ENCODE measurements around the gene GAL.

The GAL gene

GRCh38 chr11:68709062-68709461 is 24.7 kb downstream of the GAL start:
- no peak for DNase-seq (ENCODE audit: low read depth in 2 of 2)

- DNase-seq (ENCODE audit: low read depth in 2 of 2): no peak
Observed at GRCh38 chr11:68710409-68710808, 26.1 kb downstream of the GAL start.

- no peak for DNase-seq (ENCODE audit: low read depth in 2 of 2)
Observed at GRCh38 chr11:68711114-68711513, 26.8 kb downstream of the GAL start.

DNA sequence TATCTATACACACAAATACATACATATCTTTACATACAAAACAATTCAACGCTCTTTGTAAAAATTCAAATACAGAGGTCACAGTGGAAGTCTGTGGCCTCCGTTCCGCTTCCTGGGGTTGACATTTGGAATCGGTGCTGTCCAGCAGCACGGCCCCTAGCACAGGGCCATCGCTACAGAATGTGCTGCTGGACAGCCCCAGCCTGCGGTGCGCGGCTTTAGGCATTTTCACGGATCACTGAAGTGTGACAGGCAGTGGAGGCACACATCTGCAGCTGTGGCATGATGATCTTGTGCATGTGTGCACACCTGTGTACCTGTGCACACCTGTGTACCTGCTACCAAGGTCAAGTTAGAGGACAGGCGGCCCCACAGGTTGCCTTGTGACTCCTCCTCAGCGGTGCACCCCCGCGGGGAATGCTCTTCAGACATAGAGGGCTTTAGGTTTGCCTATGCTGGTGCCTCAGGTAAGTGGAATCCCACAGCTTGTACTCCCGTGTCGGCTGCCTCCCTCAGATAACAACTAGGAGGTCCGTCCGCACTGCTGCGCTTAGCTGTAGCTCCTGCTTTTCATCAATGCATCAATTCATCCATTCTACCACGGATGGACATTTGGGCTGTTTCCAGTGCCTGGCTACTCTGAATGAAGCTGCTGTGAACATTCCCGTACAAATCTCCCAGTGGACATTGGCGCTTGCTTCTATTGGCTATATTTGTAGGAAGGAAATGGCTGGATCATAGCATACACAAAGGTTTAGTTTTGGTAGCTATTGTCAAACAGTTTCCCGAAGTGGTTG is 29.9 kb downstream of the GAL start:
- no peak for DNase-seq (ENCODE audit: low read depth in 2 of 2)

GRCh38 chr11:68715456-68716122 is 31.2 kb downstream of the GAL start:
- DNase-seq (ENCODE audit: low read depth in 2 of 2): no peak

- no peak for DNase-seq (ENCODE audit: low read depth in 2 of 2)
Observed at GRCh38 chr11:68721075-68721474, 36.7 kb downstream of the GAL start.

DNA sequence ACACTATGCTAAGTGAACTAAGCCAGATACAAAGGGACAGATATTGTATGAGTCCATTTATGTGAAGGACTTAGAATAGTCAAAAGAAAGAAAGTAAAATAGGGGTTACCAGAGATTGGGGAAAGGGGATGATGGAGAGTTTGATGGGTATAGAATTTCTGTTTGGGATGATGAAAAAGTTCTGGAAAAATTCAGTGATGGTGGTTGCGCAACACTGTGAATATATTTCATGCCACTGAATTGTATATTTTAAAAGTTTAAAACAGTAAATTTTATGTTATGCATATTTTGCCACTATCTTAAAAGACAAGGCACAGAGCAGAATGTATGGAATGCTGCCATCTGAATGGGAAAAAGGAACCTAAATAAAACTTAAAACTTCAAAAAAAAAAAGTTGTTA is 37.8 kb downstream of the GAL start:
- DNase-seq (ENCODE audit: low read depth in 2 of 2): no peak

DNA sequence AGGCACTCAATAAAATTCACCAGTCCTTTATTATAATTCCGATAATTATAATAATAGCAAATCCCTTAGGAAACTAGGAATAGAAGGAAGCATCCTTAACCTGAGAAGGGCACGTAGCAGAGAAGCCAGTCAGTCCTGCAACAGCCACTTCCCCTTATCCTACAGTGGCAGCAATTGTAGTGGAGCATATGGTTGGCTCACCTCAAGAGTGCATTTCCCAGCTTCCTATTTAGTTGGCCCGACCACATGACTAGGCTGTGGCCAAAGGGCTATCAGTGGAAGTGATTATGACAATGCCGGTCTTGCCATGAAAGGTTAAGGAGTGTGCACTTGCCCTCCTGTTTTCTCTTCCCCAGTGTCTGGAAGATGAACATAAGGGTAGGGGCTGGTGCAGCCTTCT is 39.9 kb downstream of the GAL start:
- DNase-seq (ENCODE audit: low read depth in 2 of 2): no peak

GRCh38 chr11:68727783-68728182 is 43.4 kb downstream of the GAL start:
- DNase-seq (ENCODE audit: low read depth in 2 of 2): no peak

DNA sequence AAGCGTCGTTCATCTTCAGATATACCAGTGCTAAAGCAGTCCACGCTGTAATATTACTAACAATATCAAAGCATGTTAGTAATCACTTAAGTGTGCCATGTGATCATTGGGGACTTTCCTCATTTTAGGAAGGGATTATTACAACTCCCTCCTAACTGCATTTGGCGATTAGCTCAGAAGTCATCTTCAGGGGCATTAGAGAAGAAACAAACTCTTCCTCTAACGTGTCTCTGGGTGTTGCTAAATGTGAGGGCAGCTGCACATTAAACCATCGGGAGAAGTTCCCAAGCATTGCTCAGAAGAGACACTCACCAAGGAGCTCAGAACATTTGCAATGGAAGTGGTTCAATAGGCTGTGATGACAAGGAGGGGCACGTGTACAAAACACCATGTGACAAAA is 49.8 kb downstream of the GAL start:
- DNase-seq (ENCODE audit: low read depth in 2 of 2): no peak

GRCh38 chr11:68735125-68735524 is 50.8 kb downstream of the GAL start:
- DNase-seq (ENCODE audit: low read depth in 2 of 2): no peak

DNA sequence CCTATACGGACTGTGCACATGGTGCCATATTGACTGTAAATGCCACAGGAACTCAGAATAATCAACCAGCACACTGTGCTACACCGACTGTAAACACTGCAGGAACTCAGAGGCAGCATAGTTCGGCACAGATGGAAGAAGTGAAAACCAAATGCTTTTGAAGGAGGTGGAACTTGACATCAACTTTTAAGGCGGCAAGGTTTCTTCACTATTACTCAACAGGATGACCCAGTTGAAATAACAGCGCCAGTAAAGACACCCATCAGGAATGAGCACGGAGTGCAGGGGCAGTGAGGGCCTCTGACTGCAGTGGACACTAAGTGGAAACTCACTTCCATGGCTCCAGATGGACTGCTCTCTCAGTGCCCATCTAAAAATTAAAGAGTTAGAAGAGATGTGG is 51.3 kb downstream of the GAL start:
- no peak for DNase-seq (ENCODE audit: low read depth in 2 of 2)
